ENCODE data around the gene PPP1R1C.

The PPP1R1C gene

GRCh38 chr2:181988154-181988924 is 2.7 kb downstream of the PPP1R1C start:
- no peaks in the 10 kb centered on the region for H3K9me3 ChIP-seq (ENCODE audit: insufficient read depth, low read length)
- no peaks in the 10 kb centered on the region for H3K27me3 ChIP-seq (ENCODE audit: insufficient read depth, insufficient read length)
- no peaks in the 10 kb centered on the region for H3K4me1 ChIP-seq (ENCODE audit: insufficient read depth, insufficient read length)
- no peaks in the 10 kb centered on the region for H3K36me3 ChIP-seq (ENCODE audit: insufficient read depth, insufficient read length, low read length)
- DNase-seq (ENCODE audit: low read depth, low spot score) = no peak
- no peak overlapping the region for H3K4me3 ChIP-seq (ENCODE audit: insufficient read length, low read depth)
- no peak overlapping the region for H3K9ac ChIP-seq (ENCODE audit: insufficient read length, low read depth)
- TF ChIP-seq YY1 (IDR thresholded peaks at IDR 0.05; ENCODE audit: insufficient read depth, insufficient read length) = no peak
- TF ChIP-seq ZNF274 (IDR thresholded peaks at IDR 0.05; ENCODE audit: low read depth, low read length) = no peak
- no peak for TF ChIP-seq SUZ12 (IDR thresholded peaks at IDR 0.05; ENCODE audit: extremely low read depth, insufficient read depth, insufficient read length)

DNA sequence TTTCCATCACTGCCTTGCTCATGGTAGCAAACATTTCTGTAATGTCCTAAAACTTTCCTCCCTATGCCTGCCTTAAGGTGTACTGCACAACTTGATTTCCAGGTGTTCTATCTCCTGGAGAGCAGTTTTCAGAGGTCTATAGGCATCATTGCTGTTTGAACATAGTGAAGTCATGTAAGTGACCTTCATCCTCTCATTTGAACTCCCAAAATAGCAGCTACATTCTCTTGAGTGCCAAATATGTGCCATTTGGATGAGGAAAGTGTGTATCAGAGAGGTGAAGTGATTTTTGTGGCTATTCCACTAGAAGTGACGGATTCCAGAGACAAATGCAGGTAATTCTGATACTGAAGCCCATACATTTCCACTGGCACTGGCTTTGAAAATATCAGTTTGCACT is 3.4 kb downstream of the PPP1R1C start:
- no peak overlapping the region for H3K9ac ChIP-seq (ENCODE audit: insufficient read length, low read depth)
- H3K9me3 ChIP-seq (ENCODE audit: insufficient read depth, low read length) = no peaks in the 10 kb centered on the region
- no peaks in the 10 kb centered on the region for H3K36me3 ChIP-seq (ENCODE audit: insufficient read depth, insufficient read length, low read length)
- no peak for DNase-seq (ENCODE audit: low read depth, low spot score)
- no peak for TF ChIP-seq SUZ12 (IDR thresholded peaks at IDR 0.05; ENCODE audit: extremely low read depth, insufficient read depth, insufficient read length)
- TF ChIP-seq ZNF274 (IDR thresholded peaks at IDR 0.05; ENCODE audit: low read depth, low read length) = no peak
- no peak for TF ChIP-seq YY1 (IDR thresholded peaks at IDR 0.05; ENCODE audit: insufficient read depth, insufficient read length)
- H3K4me1 ChIP-seq (ENCODE audit: insufficient read depth, insufficient read length) = no peaks in the 10 kb centered on the region
- H3K4me3 ChIP-seq (ENCODE audit: insufficient read length, low read depth) = no peak overlapping the region
- H3K27me3 ChIP-seq (ENCODE audit: insufficient read depth, insufficient read length) = no peaks in the 10 kb centered on the region

GRCh38 chr2:181991171-181991885 is 5.7 kb downstream of the PPP1R1C start:
- H3K27me3 ChIP-seq (ENCODE audit: insufficient read depth, insufficient read length) = no peaks in the 10 kb centered on the region
- no peak overlapping the region for H3K4me3 ChIP-seq (ENCODE audit: insufficient read length, low read depth)
- no peaks in the 10 kb centered on the region for H3K4me1 ChIP-seq (ENCODE audit: insufficient read depth, insufficient read length)
- H3K9ac ChIP-seq (ENCODE audit: insufficient read length, low read depth) = no peak overlapping the region
- no peaks in the 10 kb centered on the region for H3K9me3 ChIP-seq (ENCODE audit: insufficient read depth, low read length)
- no peak for DNase-seq (ENCODE audit: low read depth, low spot score)
- no peaks in the 10 kb centered on the region for H3K36me3 ChIP-seq (ENCODE audit: insufficient read depth, insufficient read length, low read length)
- no peak for TF ChIP-seq ZNF274 (IDR thresholded peaks at IDR 0.05; ENCODE audit: low read depth, low read length)
- no peak for TF ChIP-seq SUZ12 (IDR thresholded peaks at IDR 0.05; ENCODE audit: extremely low read depth, insufficient read depth, insufficient read length)
- TF ChIP-seq YY1 (IDR thresholded peaks at IDR 0.05; ENCODE audit: insufficient read depth, insufficient read length) = no peak

- H3K36me3 ChIP-seq (ENCODE audit: insufficient read depth, insufficient read length, low read length) = no peaks in the 10 kb centered on the region
- H3K27me3 ChIP-seq (ENCODE audit: insufficient read depth, insufficient read length) = no peaks in the 10 kb centered on the region
- TF ChIP-seq ZNF274 (IDR thresholded peaks at IDR 0.05; ENCODE audit: low read depth, low read length) (no peak), YY1 (IDR thresholded peaks at IDR 0.05; ENCODE audit: insufficient read depth, insufficient read length) (no peak), SUZ12 (IDR thresholded peaks at IDR 0.05; ENCODE audit: extremely low read depth, insufficient read depth, insufficient read length) (no peak)
- DNase-seq (ENCODE audit: low read depth, low spot score) = no peak
- H3K4me3 ChIP-seq (ENCODE audit: insufficient read length, low read depth) = no peak overlapping the region
- no peaks in the 10 kb centered on the region for H3K9me3 ChIP-seq (ENCODE audit: insufficient read depth, low read length)
- H3K4me1 ChIP-seq (ENCODE audit: insufficient read depth, insufficient read length) = no peaks in the 10 kb centered on the region
- H3K9ac ChIP-seq (ENCODE audit: insufficient read length, low read depth) = no peak overlapping the region
Measured at GRCh38 chr2:181992776-181993175, 7.1 kb downstream of the PPP1R1C start.

GRCh38 chr2:181995289-181995688 is 9.6 kb downstream of the PPP1R1C start:
- TF ChIP-seq SUZ12 (IDR thresholded peaks at IDR 0.05; ENCODE audit: extremely low read depth, insufficient read depth, insufficient read length) (no peak), ZNF274 (IDR thresholded peaks at IDR 0.05; ENCODE audit: low read depth, low read length) (no peak), YY1 (IDR thresholded peaks at IDR 0.05; ENCODE audit: insufficient read depth, insufficient read length) (no peak)
- no peaks in the 10 kb centered on the region for H3K36me3 ChIP-seq (ENCODE audit: insufficient read depth, insufficient read length, low read length)
- no peak overlapping the region for H3K9ac ChIP-seq (ENCODE audit: insufficient read length, low read depth)
- H3K27me3 ChIP-seq (ENCODE audit: insufficient read depth, insufficient read length) = no peaks in the 10 kb centered on the region
- H3K9me3 ChIP-seq (ENCODE audit: insufficient read depth, low read length) = no peaks in the 10 kb centered on the region
- no peak for DNase-seq (ENCODE audit: low read depth, low spot score)
- H3K4me3 ChIP-seq (ENCODE audit: insufficient read length, low read depth) = no peak overlapping the region
- no peaks in the 10 kb centered on the region for H3K4me1 ChIP-seq (ENCODE audit: insufficient read depth, insufficient read length)

DNA sequence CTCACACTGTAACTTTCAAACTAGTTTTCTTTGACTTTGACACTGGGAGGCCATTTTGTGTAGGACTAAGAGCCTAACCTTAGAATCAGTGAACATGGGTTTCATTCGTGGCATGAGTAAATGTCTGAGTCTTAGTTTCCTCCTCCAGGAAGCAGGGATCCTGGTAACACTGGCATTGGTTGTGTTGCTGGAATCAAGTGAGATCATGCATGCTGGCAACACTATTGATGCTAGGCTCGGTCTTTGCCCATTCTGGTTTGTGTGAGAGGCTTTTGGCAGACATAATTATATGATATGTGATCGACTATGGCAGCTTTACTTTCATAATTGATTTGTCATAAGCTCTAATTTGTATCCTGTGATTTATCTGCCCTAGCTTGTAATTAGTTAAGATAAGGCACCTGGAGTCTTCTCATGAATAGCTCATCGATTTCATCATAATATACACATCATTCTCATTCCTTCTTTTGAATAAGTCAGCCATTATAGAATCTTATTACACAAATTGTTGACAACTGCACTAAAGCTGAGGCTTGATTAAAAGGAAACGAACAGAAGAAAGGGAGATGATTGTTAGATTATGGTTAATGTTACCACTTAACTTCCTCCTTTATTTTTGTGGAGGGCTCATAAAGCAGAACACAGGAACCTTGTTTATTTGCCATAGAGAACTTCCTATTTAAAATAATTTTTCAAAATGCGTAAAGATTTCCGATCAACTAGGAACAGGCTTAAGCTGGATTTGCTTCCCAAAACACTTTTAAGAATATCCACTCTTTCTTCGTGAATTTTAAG is 12.6 kb downstream of the PPP1R1C start:
- TF ChIP-seq SUZ12 (IDR thresholded peaks at IDR 0.05; ENCODE audit: extremely low read depth, insufficient read depth, insufficient read length) = no peak
- no peak for TF ChIP-seq YY1 (IDR thresholded peaks at IDR 0.05; ENCODE audit: insufficient read depth, insufficient read length)
- TF ChIP-seq ZNF274 (IDR thresholded peaks at IDR 0.05; ENCODE audit: low read depth, low read length) = no peak
- DNase-seq (ENCODE audit: low read depth, low spot score) = no peak
- H3K4me3 ChIP-seq (ENCODE audit: insufficient read length, low read depth) = no peak overlapping the region
- no peak overlapping the region for H3K9ac ChIP-seq (ENCODE audit: insufficient read length, low read depth)
- H3K27me3 ChIP-seq (ENCODE audit: insufficient read depth, insufficient read length) = no peaks in the 10 kb centered on the region
- H3K4me1 ChIP-seq (ENCODE audit: insufficient read depth, insufficient read length) = no peaks in the 10 kb centered on the region
- no peaks in the 10 kb centered on the region for H3K36me3 ChIP-seq (ENCODE audit: insufficient read depth, insufficient read length, low read length)
- no peaks in the 10 kb centered on the region for H3K9me3 ChIP-seq (ENCODE audit: insufficient read depth, low read length)
